H1 (cell line): Measurements from ENCODE around the gene RHOC. TPM values are rescaled to one million over a fixed set of nuclear protein-coding genes. Genes with fewer than 3 reads are reported as not detected.

Source experiments
- CTCF ChIA-PET: fragments of 300-600 bp; sonication (Branson Sonifier 250); formaldehyde crosslinking; loops from one replicate; lab custom pipeline; 2021; ENCODE audit not compliant: partially characterized antibody; lab: Charles Lee
- POLR2A ChIA-PET: fragments of 300-600 bp; sonication (Branson Sonifier 250); formaldehyde crosslinking; loops from one replicate; lab custom pipeline; 2021; ENCODE audit warnings: inconsistent platforms; ENCODE audit not compliant: partially characterized antibody; lab: Charles Lee
- DNase-seq, 2 experiments: peaks; one replicate each; pipeline versions ENCODE4 v3.0.0 to v3.0.0-alpha.2; 2010 to 2022; ENCODE audit warnings: low spot score in 2 of 2, low read depth in 1 of 2, mixed read lengths in 1 of 2
- FAIRE-seq: peaks from 2 replicates; lab custom pipeline; 2011; peaks lifted over from hg19 to GRCh38; lab: Jason Lieb, UNC
- H2AFZ ChIP-seq: 2 replicates; pipeline ENCODE4 v1.8.1; 2012; ENCODE audit warnings: low read length, inconsistent platforms
- H2AK5ac ChIP-seq: 2 replicates; pipeline ENCODE4 v1.6.1; 2013; ENCODE audit warnings: low read depth, low read length
- H2BK120ac ChIP-seq: replicated peaks from 2 replicates; pipeline ENCODE3; 2013; ENCODE audit warnings: low read depth, low read length, inconsistent platforms
- H2BK12ac ChIP-seq: 2 replicates; pipeline ENCODE4 v1.6.1; 2013; ENCODE audit warnings: low read depth, low read length
- H2BK15ac ChIP-seq: 2 replicates; pipeline ENCODE4 v1.6.1; 2013; ENCODE audit warnings: low read length
- H2BK20ac ChIP-seq: 2 replicates; pipeline ENCODE4 v1.6.1; 2013; ENCODE audit warnings: low read length
- H2BK5ac ChIP-seq: 2 replicates; pipeline ENCODE4 v1.6.1; 2013; ENCODE audit warnings: low read depth, low read length
- H3K14ac ChIP-seq: 2 replicates; pipeline ENCODE4 v1.6.1; 2013; ENCODE audit warnings: inconsistent platforms; ENCODE audit not compliant: insufficient read length
- H3K18ac ChIP-seq: 2 replicates; pipeline ENCODE4 v1.6.1; 2013; ENCODE audit warnings: low read length; ENCODE audit errors: extremely low read depth
- H3K23ac ChIP-seq: 2 replicates; pipeline ENCODE4 v1.6.1; 2013; ENCODE audit warnings: inconsistent platforms; ENCODE audit not compliant: insufficient read length
- H3K23me2 ChIP-seq: 2 replicates; pipeline ENCODE4 v1.6.1; 2013; ENCODE audit warnings: low read depth, low read length
- H3K27ac ChIP-seq: 2 replicates; pipeline ENCODE4 v1.6.1; 2011; ENCODE audit warnings: low read depth, low read length, inconsistent platforms
- H3K27me3 ChIP-seq, 4 experiments: replicated peaks in 1 of 4; 1 replicate in 1 of 4; 2 replicates in 3 of 4; pipeline versions ENCODE4 v1.6.1 to v1.8.1; 2011 to 2013; ENCODE audit warnings: low read length in 3 of 4, mild to moderate bottlenecking in 3 of 4, inconsistent platforms in 2 of 4, mixed read lengths in 2 of 4, moderate library complexity in 1 of 4; ENCODE audit not compliant: control insufficient read depth in 3 of 4, insufficient read depth in 3 of 4; ENCODE audit errors: extremely low read depth in 1 of 4
- H3K36me3 ChIP-seq, 4 experiments: 2 replicates each; pipeline versions ENCODE4 v1.6.1 to v1.8.1; 2011 to 2013; ENCODE audit warnings: mild to moderate bottlenecking in 4 of 4, low read length in 3 of 4, moderate library complexity in 2 of 4, control low read depth in 1 of 4, inconsistent platforms in 1 of 4; ENCODE audit not compliant: insufficient read depth in 4 of 4, control insufficient read depth in 2 of 4
- H3K4ac ChIP-seq: replicated peaks from 2 replicates; pipeline ENCODE3; 2013; ENCODE audit warnings: low read length, low read depth, mixed read lengths, inconsistent platforms; ENCODE audit not compliant: insufficient read length
- H3K4me1 ChIP-seq, 4 experiments: replicated peaks in 1 of 4; 1 replicate in 1 of 4; 2 replicates in 3 of 4; pipeline versions ENCODE4 v1.6.1 to v1.8.1; 2011 to 2013; ENCODE audit warnings: low read length in 3 of 4, inconsistent platforms in 2 of 4, mixed read lengths in 1 of 4; ENCODE audit not compliant: insufficient read depth in 4 of 4, control insufficient read depth in 3 of 4
- H3K4me2 ChIP-seq, 2 experiments: 2 replicates each; pipeline versions ENCODE4 v1.6.1 to v1.8.1; 2011 to 2013; ENCODE audit warnings: low read depth in 2 of 2, low read length in 2 of 2, control low read depth in 1 of 2, inconsistent platforms in 1 of 2, mild to moderate bottlenecking in 1 of 2; ENCODE audit not compliant: insufficient read depth in 1 of 2
- H3K4me3 ChIP-seq, 4 experiments: fragments of 200-600, 300-600 bp in 1 of 4; sonication (generic), shearing (Covaris generic), sonication (Bioruptor Twin) in 1 of 4; 2 replicates each; pipeline versions ENCODE4 v1.5.1 to v1.8.1; 2011 to 2016; ENCODE audit warnings: low read length in 4 of 4, low read depth in 3 of 4, control low read depth in 2 of 4, inconsistent platforms in 2 of 4, mild to moderate bottlenecking in 2 of 4, mixed read lengths in 1 of 4, moderate library complexity in 1 of 4; ENCODE audit not compliant: insufficient read depth in 2 of 4; ENCODE audit errors: extremely low read depth in 1 of 4
- H3K56ac ChIP-seq: replicated peaks from 2 replicates; pipeline ENCODE3; 2013; ENCODE audit warnings: low read depth, mild to moderate bottlenecking, mixed read lengths, low read length, inconsistent platforms; ENCODE audit not compliant: insufficient read length
- H3K79me1 ChIP-seq: 2 replicates; pipeline ENCODE4 v1.6.1; 2013; ENCODE audit warnings: low read depth, low read length, control low read depth
- H3K79me2 ChIP-seq, 2 experiments: 2 replicates each; pipeline versions ENCODE4 v1.6.1 to v1.8.1; 2012 to 2013; ENCODE audit warnings: low read length in 2 of 2, mild to moderate bottlenecking in 2 of 2, inconsistent platforms in 1 of 2; ENCODE audit not compliant: insufficient read depth in 2 of 2, control insufficient read depth in 1 of 2
- H3K9ac ChIP-seq, 4 experiments: replicated peaks in 1 of 4; 1 replicate in 1 of 4; 2 replicates in 3 of 4; pipeline versions ENCODE4 v1.6.1 to v1.8.1; 2011 to 2013; ENCODE audit warnings: low read depth in 3 of 4, low read length in 3 of 4, control low read depth in 2 of 4, mild to moderate bottlenecking in 2 of 4, moderate library complexity in 2 of 4, inconsistent platforms in 1 of 4; ENCODE audit errors: extremely low read depth in 1 of 4
- H3K9me3 ChIP-seq, 2 experiments: 2 replicates each; pipeline versions ENCODE4 v1.6.1 to v1.8.1; 2012 to 2013; ENCODE audit warnings: mild to moderate bottlenecking in 2 of 2, moderate library complexity in 2 of 2, control low read depth in 1 of 2, inconsistent platforms in 1 of 2, low read depth in 1 of 2, low read length in 1 of 2, mixed read lengths in 1 of 2; ENCODE audit not compliant: insufficient read depth in 2 of 2
- H4K20me1 ChIP-seq, 2 experiments: replicated peaks in 1 of 2; 2 replicates each; pipeline versions ENCODE3 to v1.8.1; 2011 to 2013; ENCODE audit warnings: inconsistent platforms in 2 of 2, low read length in 2 of 2, mild to moderate bottlenecking in 1 of 2; ENCODE audit not compliant: insufficient read depth in 2 of 2, control insufficient read depth in 1 of 2
- H4K5ac ChIP-seq: 2 replicates; pipeline ENCODE4 v1.6.1; 2013; ENCODE audit warnings: low read length, low read depth, mixed read lengths, inconsistent platforms; ENCODE audit not compliant: insufficient read length
- H4K8ac ChIP-seq: 2 replicates; pipeline ENCODE4 v1.8.0; 2013; ENCODE audit warnings: mild to moderate bottlenecking, moderate library complexity, low read length, inconsistent platforms; ENCODE audit not compliant: insufficient read depth; ENCODE audit errors: extremely low read depth
- H4K91ac ChIP-seq: replicated peaks from 2 replicates; pipeline ENCODE3; 2013; ENCODE audit warnings: low read length, mixed read lengths, inconsistent platforms; ENCODE audit not compliant: insufficient read length
- ATF2 ChIP-seq: IDR thresholded peaks from 2 replicates; pipeline ENCODE4 v1.6.1; 2012; ENCODE audit warnings: low read length, inconsistent platforms
- BACH1 ChIP-seq: IDR thresholded peaks from 2 replicates; pipeline ENCODE4 v1.6.1; 2012; ENCODE audit warnings: low read length, improper control_type of control experiment
- BCL11A ChIP-seq, 2 experiments: IDR thresholded peaks; one replicate each; pipeline ENCODE4 v1.6.1; 2011; ENCODE audit warnings: low read depth in 2 of 2, low read length in 2 of 2, mild to moderate bottlenecking in 2 of 2
- CREB1 ChIP-seq: IDR thresholded peaks from 2 replicates; pipeline ENCODE4 v1.6.1; 2012; ENCODE audit warnings: inconsistent platforms
- GABPA ChIP-seq: IDR thresholded peaks from 2 replicates; pipeline ENCODE4 v1.6.1; 2011; ENCODE audit warnings: mild to moderate bottlenecking, low read length, moderate library complexity, borderline replicate concordance; ENCODE audit not compliant: insufficient read depth
- MAX ChIP-seq: IDR thresholded peaks from 2 replicates; pipeline ENCODE4 v1.6.1; 2012; ENCODE audit warnings: inconsistent platforms
- RBBP5 ChIP-seq: IDR thresholded peaks from 2 replicates; pipeline ENCODE4 v1.7.1; 2012; ENCODE audit warnings: low read depth, mild to moderate bottlenecking, inconsistent platforms, low read length, moderate library complexity, borderline replicate concordance
- SRF ChIP-seq: IDR thresholded peaks from 2 replicates; pipeline ENCODE4 v1.6.1; 2011; ENCODE audit warnings: mild to moderate bottlenecking, low read depth, low read length, moderate library complexity
- WGBS, 2 experiments: shearing (Covaris generic) in 1 of 2; methylation state at CpG; one replicate each; pipeline versions ENCODE4 v1.1.6 to v1.1.7; 2013 to 2015; ENCODE audit warnings: low lambda C conversion rate in 2 of 2, mixed read lengths in 2 of 2, inconsistent platforms in 1 of 2, low coverage in 1 of 2, missing lambda C conversion rate in 1 of 2; ENCODE audit not compliant: insufficient replicate concordance in 2 of 2, insufficient coverage in 1 of 2, insufficient read length in 1 of 2; ENCODE audit errors: extremely low coverage in 1 of 2, missing lambda C conversion rate in 1 of 2; 5-methylcytosine and 5-hydroxymethylcytosine counted together
- polyA plus RNA-seq, 7 experiments: library from polyadenylated mRNA; depleted of rRNA in 3 of 7; stranded (reverse) in 5 of 7; unstranded in 2 of 7; fragments of >200 nt in 5 of 7; fragments of 200-250 nt in 2 of 7; gene quantifications; 1 replicate in 5 of 7; 2 replicates in 1 of 7; 4 replicates in 1 of 7; pipeline versions ENCODE4 v1.2.1 to v1.2.3, GENCODE V29; 2011 to 2013; ENCODE audit warnings: missing spikeins in 2 of 7, mixed read lengths in 2 of 7
- total RNA-seq: library from RNA; stranded (reverse); fragmentation: NEBNext Ultra II Directional; extraction: Animal tissue kit (Norgen Biotek cat#: 25700); gene quantifications from 2 replicates; pipeline ENCODE4 v1.2.1, GENCODE V29; 2021

RHOC gene
- total and polyA plus RNA-seq, 2 of the 8 experiments (the other 6 are each of a cell fraction or from before 2014, with no cell fraction given): 53.6 to 97.5 TPM

- Histone ChIP-seq H3K56ac (no peak overlapping the region), H2AFZ (no peak overlapping the region), H4K5ac (no peak overlapping the region), H2AK5ac (no peak overlapping the region), H3K9ac (no peak overlapping the region), H2BK15ac (0 out of 2 replicates have a peak overlapping the region, but pooled peaks have one; percentile 22), H2BK5ac (no peak overlapping the region; the same call in 1 of the 2 replicates), H4K91ac (peak overlapping the region; percentile 41), H3K18ac (peak overlapping the region; percentile 15; the same call in 1 of the 2 replicates), H4K20me1 (peaks cover 0 to 8% of the 10 kb centered on the region in 2 experiments), H3K27me3 (peaks cover 0 to 15% (median 7%) of the 10 kb centered on the region in 4 experiments; a peak in 4 of 7 replicates), H3K23me2 (peaks cover 14% of the 10 kb centered on the region), H3K36me3 (peaks cover 0 to 5% (median 3%) of the 10 kb centered on the region in 4 experiments; a peak in 4 of 8 replicates), H2BK12ac (no peak overlapping the region), H3K27ac (no peak overlapping the region), H3K4me2 (peak overlapping the region; percentile 75 to 82), H3K23ac (no peak overlapping the region), H3K4me3 (peak overlapping the region; percentile 59 to 81 (median 68)), H3K4me1 (peaks cover 0 to 20% (median 13%) of the 10 kb centered on the region in 4 experiments; a peak in 6 of 7 replicates), H2BK20ac (no peak overlapping the region), H3K79me1 (no peaks in the 10 kb centered on the region), H3K14ac (no peak overlapping the region), H3K4ac (no peak overlapping the region), H2BK120ac (no peak overlapping the region), H4K8ac (no peak overlapping the region; the same call in 1 of the 2 replicates), H3K9me3 (no peaks in the 10 kb centered on the region), H3K79me2 (no peaks in the 10 kb centered on the region)
- 40% methylated on average over 14 of the region's 14 CpGs; no CpG with 5 or more reads in 1 of the 2 experiments for WGBS, 2 experiments
- POLR2A ChIA-PET: interaction anchor here (0.7 to 4.3 kb wide), 10 partner anchors 9 to 359 kb away, joined by 3 to 32 read pairs (median 4); partner anchors contain the start of genes LRIG2, MOV10 and WNT2B
- DNase-seq (no peak), FAIRE-seq (no peak)
- CTCF ChIA-PET: interaction anchor here (0.8 to 14.2 kb wide), 8 partner anchors 10 to 323 kb away, joined by 3 to 547 read pairs (median 8); partner anchors contain the start of gene MOV10
- no peak for TF ChIP-seq MAX
- no peak for TF ChIP-seq BACH1
- TF ChIP-seq RBBP5: no peak
- TF ChIP-seq BCL11A (IDR thresholded peaks at IDR 0.05; ENCODE audit: low read depth in 2 of 2, low read length in 2 of 2): no peak
- TF ChIP-seq GABPA: no peak
- TF ChIP-seq CREB1: no peak
- TF ChIP-seq ATF2: no peak
- no peak for TF ChIP-seq SRF
Observed at GRCh38 chr1:112713466-112714312, 6.8 kb upstream of the RHOC start.
